IPS-18c (cell line): ENCODE results near the gene KRT36.

Experiments used
- H3K4me3 ChIP-seq: 2 replicates; pipeline ENCODE4 v1.7.0; 2013; ENCODE audit warnings: low read depth, mild to moderate bottlenecking, low read length, moderate library complexity; ENCODE audit not compliant: insufficient read depth
- H3K9me3 ChIP-seq: one replicate; pipeline ENCODE4 v1.6.1; 2013; ENCODE audit warnings: mild to moderate bottlenecking, low read length, moderate library complexity; ENCODE audit not compliant: control insufficient read depth, insufficient read depth

KRT36 gene

GRCh38 chr17:41510251-41511065 is 20.7 kb upstream of the KRT36 start:
- Histone ChIP-seq H3K4me3 (no peak overlapping the region), H3K9me3 (no peaks in the 10 kb centered on the region)

GRCh38 chr17:41507315-41507880 is 17.7 kb upstream of the KRT36 start:
- no peaks in the 10 kb centered on the region for H3K9me3 ChIP-seq
- H3K4me3 ChIP-seq = no peak overlapping the region

GRCh38 chr17:41505809-41506767 is 16.4 kb upstream of the KRT36 start:
- no peaks in the 10 kb centered on the region for H3K9me3 ChIP-seq
- H3K4me3 ChIP-seq = no peak overlapping the region

GRCh38 chr17:41505007-41505808 is 15.5 kb upstream of the KRT36 start, which contains the start of gene KRT13:
Gene KRT13, minus strand, starts transcription at chr17:41505612. Its CDS starts 62 bp downstream, at chr17:41505550.
- Histone ChIP-seq H3K9me3 (no peaks in the 10 kb centered on the region), H3K4me3 (no peak within 1 kb of the TSS)

- Histone ChIP-seq H3K9me3 (no peaks in the 10 kb centered on the region), H3K4me3 (no peak overlapping the region)
These were observed 14.7 kb upstream of the KRT36 start for GRCh38 chr17:41504246-41504977.

- Histone ChIP-seq H3K9me3 (no peaks in the 10 kb centered on the region), H3K4me3 (no peak overlapping the region)
These were observed 13.5 kb upstream of the KRT36 start for GRCh38 chr17:41503202-41503601.

GRCh38 chr17:41500131-41500911 is 10.6 kb upstream of the KRT36 start:
- Histone ChIP-seq H3K4me3 (no peak overlapping the region), H3K9me3 (no peaks in the 10 kb centered on the region)

- no peak overlapping the region for H3K4me3 ChIP-seq
- H3K9me3 ChIP-seq = no peaks in the 10 kb centered on the region
These were observed 10.0 kb upstream of the KRT36 start for GRCh38 chr17:41499714-41500113.

GRCh38 chr17:41498276-41498675 is 8.6 kb upstream of the KRT36 start:
- Histone ChIP-seq H3K9me3 (no peaks in the 10 kb centered on the region), H3K4me3 (no peak overlapping the region)

- H3K9me3 ChIP-seq = no peaks in the 10 kb centered on the region
- no peak overlapping the region for H3K4me3 ChIP-seq
These were observed 7.2 kb upstream of the KRT36 start for GRCh38 chr17:41496803-41497484.

- no peak overlapping the region for H3K4me3 ChIP-seq
These were observed 4.8 kb upstream of the KRT36 start for GRCh38 chr17:41494524-41494923.

GRCh38 chr17:41492771-41493170 is 3.1 kb upstream of the KRT36 start:
- no peak overlapping the region for H3K4me3 ChIP-seq
- H3K9me3 ChIP-seq = no peaks in the 10 kb centered on the region

More at GRCh38 chr17:41494524-41494923, 4.8 kb upstream of the KRT36 start:
- H3K9me3 ChIP-seq = no peaks in the 10 kb centered on the region

GRCh38 chr17:41492351-41492750 is 2.6 kb upstream of the KRT36 start:
- Histone ChIP-seq H3K4me3 (no peak overlapping the region), H3K9me3 (peaks cover under 1% of the 10 kb centered on the region)

- no peak overlapping the region for H3K4me3 ChIP-seq
- peaks cover 2% of the 10 kb centered on the region for H3K9me3 ChIP-seq
These were observed 1.8 kb upstream of the KRT36 start for GRCh38 chr17:41491476-41491875.
